Keratinocyte (primary cell): ENCODE results near the gene CATSPER4.

Experiments used
- EZH2 ChIP-seq: IDR thresholded peaks from one replicate; pipeline ENCODE4 v1.6.1; 2012; ENCODE audit warnings: inconsistent platforms, mild to moderate bottlenecking, low read length, moderate library complexity
- TF ChIP-seq, protein P1 (sequence below), 3 experiments: IDR thresholded peaks in 1 of 3; conservative IDR thresholded peaks in 1 of 3; optimal IDR thresholded peaks in 1 of 3; 2 replicates in 2 of 3; 3 replicates in 1 of 3; pipeline versions ENCODE3 to v1.5.1; 2011; ENCODE audit warnings: low read length in 3 of 3, mild to moderate bottlenecking in 3 of 3, moderate library complexity in 2 of 3, control low read depth in 1 of 3, inconsistent platforms in 1 of 3; ENCODE audit not compliant: insufficient read depth in 2 of 3; ENCODE audit errors: extremely low read depth in 1 of 3

DNA sequence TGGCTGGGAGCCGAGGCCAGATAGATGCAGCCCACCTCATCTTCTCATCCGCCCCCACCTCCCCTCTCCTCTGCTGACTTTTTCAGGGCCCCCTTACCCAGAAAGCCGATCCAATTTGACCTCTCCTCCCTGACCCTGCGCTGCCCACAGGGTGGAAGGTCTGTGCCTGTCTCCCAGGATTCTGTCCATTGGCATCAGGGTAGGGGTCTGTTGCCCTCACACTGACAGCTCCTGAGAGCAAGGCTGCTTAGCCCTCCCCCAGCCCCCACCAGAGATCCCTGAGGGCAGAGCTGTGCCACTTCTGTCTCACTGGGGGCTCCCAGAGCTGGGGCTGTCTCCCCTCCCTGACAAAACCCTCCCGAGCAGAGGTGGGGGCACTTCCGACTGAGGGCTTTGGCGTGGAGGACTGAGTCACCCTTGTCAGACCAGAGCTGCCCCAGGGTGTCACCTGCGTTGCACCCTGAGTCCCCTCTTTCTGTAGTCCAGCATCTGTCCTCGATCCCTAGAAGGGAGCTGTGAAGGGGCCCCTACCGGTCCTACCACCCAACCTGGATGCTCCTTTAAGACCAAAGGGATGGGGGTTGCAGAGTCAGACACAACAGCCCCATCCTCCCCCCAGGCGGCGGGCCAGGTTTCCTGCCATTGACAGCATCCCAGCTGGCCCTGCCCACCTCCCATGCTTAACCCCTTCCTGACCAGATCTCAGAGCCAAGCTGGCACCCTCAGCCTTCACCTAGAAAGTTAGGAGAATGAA lies 33.9 kb upstream of the CATSPER4 start:
- no peak for TF ChIP-seq EZH2
- TF ChIP-seq, protein P1, sequence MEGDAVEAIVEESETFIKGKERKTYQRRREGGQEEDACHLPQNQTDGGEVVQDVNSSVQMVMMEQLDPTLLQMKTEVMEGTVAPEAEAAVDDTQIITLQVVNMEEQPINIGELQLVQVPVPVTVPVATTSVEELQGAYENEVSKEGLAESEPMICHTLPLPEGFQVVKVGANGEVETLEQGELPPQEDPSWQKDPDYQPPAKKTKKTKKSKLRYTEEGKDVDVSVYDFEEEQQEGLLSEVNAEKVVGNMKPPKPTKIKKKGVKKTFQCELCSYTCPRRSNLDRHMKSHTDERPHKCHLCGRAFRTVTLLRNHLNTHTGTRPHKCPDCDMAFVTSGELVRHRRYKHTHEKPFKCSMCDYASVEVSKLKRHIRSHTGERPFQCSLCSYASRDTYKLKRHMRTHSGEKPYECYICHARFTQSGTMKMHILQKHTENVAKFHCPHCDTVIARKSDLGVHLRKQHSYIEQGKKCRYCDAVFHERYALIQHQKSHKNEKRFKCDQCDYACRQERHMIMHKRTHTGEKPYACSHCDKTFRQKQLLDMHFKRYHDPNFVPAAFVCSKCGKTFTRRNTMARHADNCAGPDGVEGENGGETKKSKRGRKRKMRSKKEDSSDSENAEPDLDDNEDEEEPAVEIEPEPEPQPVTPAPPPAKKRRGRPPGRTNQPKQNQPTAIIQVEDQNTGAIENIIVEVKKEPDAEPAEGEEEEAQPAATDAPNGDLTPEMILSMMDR (optimal IDR thresholded peaks at IDR 0.05 in 1 of 3, IDR thresholded peaks at IDR 0.05 in 1 of 3, conservative IDR thresholded peaks at IDR 0.05 in 1 of 3; ENCODE audit: extremely low read depth in 1 of 3, insufficient read depth in 2 of 3, low read length in 3 of 3): no peak
